Measurements from ENCODE around the gene C1D. TPM values are rescaled to one million over a fixed set of nuclear protein-coding genes. Genes with fewer than 3 reads are reported as not detected.
"Not testable (repeated sequence)": the region's sequence is repeated elsewhere in the genome, so short reads cannot be mapped to it uniquely, and the experiment has no call there.

The C1D gene
- polyA plus RNA-seq, 4 donors, result 53.8 to 64.0 (median 57.7) TPM

GRCh38 chr2:68009526-68009925 lies 53.3 kb downstream of the C1D start:
- no peak for DNase-seq (ENCODE audit: low read depth in 4 of 4, low spot score in 3 of 4)

GRCh38 chr2:68000170-68000825 lies 62.5 kb downstream of the C1D start:
- DNase-seq (ENCODE audit: low read depth in 4 of 4, low spot score in 3 of 4), result no peak

- no peak for DNase-seq (ENCODE audit: low read depth in 4 of 4, low spot score in 3 of 4)
These were observed 63.5 kb downstream of the C1D start for GRCh38 chr2:67999332-67999731.

- DNase-seq (ENCODE audit: low read depth in 4 of 4, low spot score in 3 of 4), result no peak
These were observed 64.9 kb downstream of the C1D start for GRCh38 chr2:67997903-67998302.

GRCh38 chr2:67997528-67997900 lies 65.3 kb downstream of the C1D start:
- no peak for DNase-seq (ENCODE audit: low read depth in 4 of 4, low spot score in 3 of 4)

GRCh38 chr2:67996772-67997527 lies 65.9 kb downstream of the C1D start:
- no peak for DNase-seq (ENCODE audit: low read depth in 4 of 4, low spot score in 3 of 4)

- DNase-seq (ENCODE audit: low read depth in 4 of 4, low spot score in 3 of 4), result no peak
These were observed 68.1 kb downstream of the C1D start for GRCh38 chr2:67994716-67995115.

GRCh38 chr2:67994069-67994468 lies 68.7 kb downstream of the C1D start:
- DNase-seq (ENCODE audit: low read depth in 4 of 4, low spot score in 3 of 4), result not testable (repeated sequence)

- no peak for DNase-seq (ENCODE audit: low read depth in 4 of 4, low spot score in 3 of 4)
These were observed 69.5 kb downstream of the C1D start for GRCh38 chr2:67993329-67993728.

- no peak for DNase-seq (ENCODE audit: low read depth in 4 of 4, low spot score in 3 of 4)
These were observed 71.3 kb downstream of the C1D start for GRCh38 chr2:67991456-67991855.

Other genes starting within 250 kb of the C1D start
- gene PNO1, start 94.9 kb upstream of the C1D start, polyA plus RNA-seq (ENCODE audit: insufficient read length in 4 of 4), result 10 to 100 TPM; 16.3 to 18.7 (median 17.0) TPM
- gene PPP3R1, start 189.5 kb upstream of the C1D start, polyA plus RNA-seq (ENCODE audit: insufficient read length in 4 of 4), result 10 to 100 TPM; 51.8 to 72.6 (median 65.8) TPM